B cell (primary cell): ENCODE data around the gene GIGYF2. TPM values are rescaled to one million over a fixed set of nuclear protein-coding genes. Genes with fewer than 3 reads are reported as not detected.

Source experiments
- ATAC-seq: fragments of 200-7000 bp; cut with Tn5 transposase; one replicate; pipeline ENCODE4 v1.10.0; 2021; ENCODE audit warnings: low read depth, mild to moderate bottlenecking, moderate number of reproducible peaks, moderate library complexity
- CTCF ChIA-PET: fragments of 350-600 bp; sonication (Branson Sonifier 250); formaldehyde crosslinking; loops from one replicate; lab custom pipeline; 2021; ENCODE audit warnings: antibody characterized with exemption, inconsistent platforms; lab: Charles Lee
- POLR2A ChIA-PET: fragments of 350-600 bp; sonication (Branson Sonifier 250); formaldehyde crosslinking; loops from one replicate; lab custom pipeline; 2021; ENCODE audit warnings: antibody characterized with exemption; lab: Charles Lee
- DNase-seq: peaks from one replicate; pipeline ENCODE4 v3.0.0; 2013
- H2AFZ ChIP-seq: 2 replicates; pipeline ENCODE4 v1.6.1; 2012; ENCODE audit warnings: mild to moderate bottlenecking, low read depth, low read length; ENCODE audit not compliant: insufficient read depth, poor library complexity, severe bottlenecking
- H3K27ac ChIP-seq, 2 donors: 1 replicate in 1 of 2; 2 replicates in 1 of 2; pipeline ENCODE4 v1.5.1; 2012 to 2013; ENCODE audit warnings: low read length in 2 of 2, mild to moderate bottlenecking in 2 of 2, moderate library complexity in 1 of 2
- H3K27me3 ChIP-seq, 4 experiments: fragments of 200-600 bp in 1 of 4; sonication (generic) in 1 of 4; replicated peaks in 1 of 4; 1 replicate in 2 of 4; 2 replicates in 2 of 4; pipeline versions ENCODE4 v1.6.1 to v1.7.0; 2013 to 2016; ENCODE audit warnings: low read length in 3 of 4, mild to moderate bottlenecking in 2 of 4, mixed read lengths in 1 of 4, moderate library complexity in 1 of 4; ENCODE audit not compliant: insufficient read depth in 4 of 4, control insufficient read depth in 3 of 4; ENCODE audit errors: control extremely low read depth in 1 of 4
- H3K36me3 ChIP-seq, 2 experiments: replicated peaks in 1 of 2; 1 replicate in 1 of 2; 2 replicates in 1 of 2; pipeline versions ENCODE4 v1.6.1 to v1.7.1; 2013; ENCODE audit warnings: low read length in 1 of 2; ENCODE audit not compliant: insufficient read depth in 2 of 2, control insufficient read depth in 1 of 2; ENCODE audit errors: control extremely low read depth in 1 of 2, extremely low read depth in 1 of 2
- H3K4me1 ChIP-seq, 2 donors: fragments of 200-600 bp in 1 of 2; sonication (generic) in 1 of 2; 1 replicate in 1 of 2; 2 replicates in 1 of 2; pipeline versions ENCODE4 v1.5.1 to v1.6.1; 2013 to 2017; ENCODE audit warnings: low read length in 2 of 2; ENCODE audit not compliant: control insufficient read depth in 2 of 2, insufficient read depth in 2 of 2
- H3K4me2 ChIP-seq: replicated peaks from 2 replicates; pipeline ENCODE3; 2012; ENCODE audit warnings: mild to moderate bottlenecking, low read depth, low read length; ENCODE audit not compliant: poor library complexity, severe bottlenecking
- H3K4me3 ChIP-seq, 5 experiments: fragments of 200-600 bp in 1 of 5; sonication (generic) in 1 of 5; 1 replicate in 3 of 5; 2 replicates in 2 of 5; pipeline versions ENCODE4 v1.5.1 to v1.7.0; 2011 to 2016; ENCODE audit warnings: low read length in 4 of 5, mild to moderate bottlenecking in 4 of 5, low read depth in 2 of 5, control low read depth in 1 of 5, moderate library complexity in 1 of 5; ENCODE audit not compliant: insufficient read depth in 1 of 5; ENCODE audit errors: control extremely low read depth in 1 of 5, extremely low read depth in 1 of 5
- H3K79me2 ChIP-seq: fragments of 200-600 bp; sonication (generic); one replicate; pipeline ENCODE4 v1.6.0; 2016; ENCODE audit warnings: low read length; ENCODE audit not compliant: control insufficient read depth, insufficient read depth
- H3K9ac ChIP-seq: fragments of 200-600 bp; sonication (generic); 2 replicates; pipeline ENCODE4 v1.6.1; 2017; ENCODE audit warnings: mild to moderate bottlenecking, low read length, moderate library complexity
- H3K9me3 ChIP-seq, 3 donors: one replicate each; pipeline versions ENCODE4 v1.6.1 to v1.7.1; 2013; ENCODE audit warnings: low read length in 2 of 3; ENCODE audit not compliant: control insufficient read depth in 2 of 3, insufficient read depth in 1 of 3; ENCODE audit errors: control extremely low read depth in 1 of 3
- H4K20me1 ChIP-seq: 2 replicates; pipeline ENCODE4 v1.6.0; 2012; ENCODE audit warnings: mild to moderate bottlenecking, low read length; ENCODE audit not compliant: insufficient read depth, control insufficient read depth, poor library complexity, severe bottlenecking
- H3K27ac Mint-ChIP-seq: one replicate; pipeline ENCODE4 v1.8.0; 2021; ENCODE audit warnings: mixed read lengths
- H3K27me3 Mint-ChIP-seq: one replicate; pipeline ENCODE4 v1.8.0; 2021; ENCODE audit warnings: mixed read lengths
- H3K4me1 Mint-ChIP-seq: one replicate; pipeline ENCODE4 v1.8.0; 2021; ENCODE audit warnings: mixed read lengths
- H3K4me3 Mint-ChIP-seq: one replicate; pipeline ENCODE4 v1.8.0; 2021; ENCODE audit warnings: mixed read lengths
- H3K9me3 Mint-ChIP-seq: one replicate; pipeline ENCODE4 v1.8.0; 2022; ENCODE audit warnings: mixed read lengths; ENCODE audit not compliant: insufficient read depth
- EZH2 ChIP-seq: IDR thresholded peaks from 2 replicates; pipeline ENCODE4 v1.6.1; 2012; ENCODE audit warnings: borderline replicate concordance, low read depth, mild to moderate bottlenecking, moderate library complexity, low read length; ENCODE audit not compliant: insufficient read depth, poor library complexity, severe bottlenecking
- WGBS: methylation state at CpG from one replicate; pipeline ENCODE4 v1.1.5; 2013; ENCODE audit warnings: missing lambda C conversion rate; ENCODE audit not compliant: insufficient coverage; 5-methylcytosine and 5-hydroxymethylcytosine counted together
- intact Hi-C: fragments of 100-400 bp; cut with micrococcal nuclease; formaldehyde crosslinking; loops from one replicate; pipeline ENCODE4 v1.10.0; 2022
- polyA plus RNA-seq: library from polyadenylated mRNA; depleted of rRNA; stranded (reverse); fragments of >200 nt; gene quantifications from 2 replicates; pipeline ENCODE4 v1.2.3, GENCODE V29; 2012
- total RNA-seq, 2 donors: library from RNA; stranded (reverse); fragments of 120-200 nt in 1 of 2; gene quantifications; 1 replicate in 1 of 2; 2 replicates in 1 of 2; pipeline versions ENCODE4 v1.2.3 to v1.2.4, GENCODE V29; 2013 to 2022
- TF ChIP-seq, protein P1 (sequence below): fragments of 200-600 bp; IDR thresholded peaks from one replicate; pipeline ENCODE4 v1.8.0; 2022; ENCODE audit warnings: antibody characterized with exemption, mild to moderate bottlenecking

Gene GIGYF2
- total and polyA plus RNA-seq, 2 donors (not counting 1 experiment from before 2014, with no cell fraction given) = 7.2 to 108 TPM

DNA sequence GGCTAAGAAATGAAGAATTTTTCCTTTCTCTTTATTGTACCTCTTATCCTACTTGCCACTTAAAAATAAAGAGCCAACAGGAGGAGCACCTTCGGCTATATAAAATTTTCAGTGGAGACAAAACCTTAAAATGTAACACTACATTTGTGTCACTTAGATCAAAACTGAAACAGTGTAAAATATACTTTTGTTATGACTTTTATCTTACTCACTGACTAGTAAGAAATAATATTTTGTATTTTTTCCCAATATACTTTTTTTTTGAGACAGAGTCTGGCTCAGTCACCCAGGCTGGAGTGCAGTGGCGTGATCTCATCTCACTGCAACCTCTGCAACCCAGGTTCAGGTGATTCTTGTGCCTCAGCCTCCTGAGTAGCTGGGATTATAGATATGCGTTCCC, 50.9 kb downstream of the GIGYF2 start:
- TF ChIP-seq, protein P1, sequence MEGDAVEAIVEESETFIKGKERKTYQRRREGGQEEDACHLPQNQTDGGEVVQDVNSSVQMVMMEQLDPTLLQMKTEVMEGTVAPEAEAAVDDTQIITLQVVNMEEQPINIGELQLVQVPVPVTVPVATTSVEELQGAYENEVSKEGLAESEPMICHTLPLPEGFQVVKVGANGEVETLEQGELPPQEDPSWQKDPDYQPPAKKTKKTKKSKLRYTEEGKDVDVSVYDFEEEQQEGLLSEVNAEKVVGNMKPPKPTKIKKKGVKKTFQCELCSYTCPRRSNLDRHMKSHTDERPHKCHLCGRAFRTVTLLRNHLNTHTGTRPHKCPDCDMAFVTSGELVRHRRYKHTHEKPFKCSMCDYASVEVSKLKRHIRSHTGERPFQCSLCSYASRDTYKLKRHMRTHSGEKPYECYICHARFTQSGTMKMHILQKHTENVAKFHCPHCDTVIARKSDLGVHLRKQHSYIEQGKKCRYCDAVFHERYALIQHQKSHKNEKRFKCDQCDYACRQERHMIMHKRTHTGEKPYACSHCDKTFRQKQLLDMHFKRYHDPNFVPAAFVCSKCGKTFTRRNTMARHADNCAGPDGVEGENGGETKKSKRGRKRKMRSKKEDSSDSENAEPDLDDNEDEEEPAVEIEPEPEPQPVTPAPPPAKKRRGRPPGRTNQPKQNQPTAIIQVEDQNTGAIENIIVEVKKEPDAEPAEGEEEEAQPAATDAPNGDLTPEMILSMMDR = no peak
- no peak for TF ChIP-seq EZH2
- Histone ChIP-seq H3K4me1 (no peaks in the 10 kb centered on the region), H3K27ac (no peak overlapping the region), H3K79me2 (no peaks in the 10 kb centered on the region), H3K4me2 (no peak overlapping the region), H3K9ac (no peak overlapping the region), H3K9me3 (no peaks in the 10 kb centered on the region), H3K27me3 (no peaks in the 10 kb centered on the region), H3K4me3 (no peak overlapping the region), H2AFZ (no peak overlapping the region), H3K36me3 (peaks cover 5 to 36% of the 10 kb centered on the region in 2 experiments), H4K20me1 (no peaks in the 10 kb centered on the region)
- no peaks in the 10 kb centered on the region for H3K9me3 Mint-ChIP-seq
- CTCF ChIA-PET = interaction anchor here (1.5 kb wide), 1 partner anchor 24 kb away, joined by 3 read pairs; no protein-coding TSS in a partner anchor
- intact Hi-C loops = no loop called here
- no peaks in the 10 kb centered on the region for H3K4me1 Mint-ChIP-seq
- no peak overlapping the region for H3K4me3 Mint-ChIP-seq
- H3K27ac Mint-ChIP-seq = no peak overlapping the region
- H3K27me3 Mint-ChIP-seq = no peaks in the 10 kb centered on the region
- 100% methylated on average over 1 of the region's 3 CpGs for WGBS
- DNase-seq (no peak), ATAC-seq (no peak)
- POLR2A ChIA-PET = no interaction called here

- no peaks in the 10 kb centered on the region for H3K27me3 ChIP-seq
- no peak overlapping the region for H3K4me2 ChIP-seq
- no peaks in the 10 kb centered on the region for H4K20me1 ChIP-seq
- H2AFZ ChIP-seq = no peak overlapping the region
- ATAC-seq (no peak), DNase-seq (no peak)
- Mint-ChIP-seq H3K4me3 (no peak overlapping the region), H3K27ac (no peak overlapping the region), H3K9me3 (no peaks in the 10 kb centered on the region), H3K27me3 (no peaks in the 10 kb centered on the region), H3K4me1 (no peaks in the 10 kb centered on the region)
- no peaks in the 10 kb centered on the region for H3K4me1 ChIP-seq
- POLR2A ChIA-PET = no interaction called here
- H3K4me3 ChIP-seq = no peak overlapping the region
- peaks cover 5 to 42% of the 10 kb centered on the region in 2 experiments for H3K36me3 ChIP-seq
- H3K79me2 ChIP-seq = no peaks in the 10 kb centered on the region
- no peaks in the 10 kb centered on the region for H3K9me3 ChIP-seq
- CTCF ChIA-PET = no interaction called here
- TF ChIP-seq, protein P1 = no peak
- no peak for TF ChIP-seq EZH2
- no peak overlapping the region for H3K27ac ChIP-seq
- WGBS = 100% methylated on average over 1 of the region's 3 CpGs
- H3K9ac ChIP-seq = no peak overlapping the region
- intact Hi-C loops = no loop called here
Observed at GRCh38 chr2:232749331-232749730, 52.2 kb downstream of the GIGYF2 start.
